ENCODE data around the gene CEMIP2.

DNA sequence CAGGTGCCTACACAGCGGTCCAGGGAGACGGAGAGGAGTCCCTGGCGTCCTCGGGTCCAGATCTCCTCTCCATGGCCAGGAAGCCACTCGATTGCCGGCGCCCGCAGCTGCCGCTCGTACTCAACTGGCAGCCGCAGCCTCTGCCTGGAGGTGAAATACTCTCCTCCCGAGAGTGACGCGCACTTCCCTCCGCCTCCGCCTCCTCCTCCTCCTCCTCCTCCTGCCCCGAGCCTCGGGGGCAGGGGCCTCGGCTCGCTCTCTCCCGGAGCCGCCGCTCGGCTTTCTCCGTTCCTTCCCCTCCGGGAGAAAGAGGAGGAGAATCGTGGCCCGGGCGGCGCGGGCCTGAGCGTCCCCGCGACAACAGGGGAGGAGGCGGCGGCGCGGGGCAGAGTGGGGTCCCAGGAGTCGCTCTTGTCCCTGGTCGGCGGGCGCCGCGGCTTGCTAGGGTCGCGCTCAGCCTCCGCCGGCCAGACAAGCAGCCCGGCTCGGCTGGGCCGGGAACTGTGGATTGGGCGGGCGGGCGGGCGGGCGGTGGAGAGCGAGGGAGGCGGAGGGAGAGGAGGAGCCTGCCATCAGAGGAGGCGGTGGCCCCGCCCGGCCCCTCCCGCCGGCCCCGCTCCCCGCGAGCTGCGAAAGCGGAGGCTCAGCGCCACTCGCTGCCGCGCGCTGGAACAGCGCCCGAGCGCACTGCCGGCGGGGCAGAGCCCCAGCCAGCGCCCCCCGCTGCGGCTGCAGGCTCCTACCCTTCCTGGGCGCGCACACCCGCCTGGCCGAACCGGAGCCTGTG lies at the start of gene CEMIP2:
- peak; percentile 6 for TF ChIP-seq CTCF (IDR thresholded peaks at IDR 0.05; ENCODE audit: insufficient read depth, low read depth, low read length)
- TF ChIP-seq EZH2 (IDR thresholded peaks at IDR 0.05; ENCODE audit: insufficient read depth, low read length), result no peak

All from astrocyte (in vitro differentiated cells and primary cell).